ENCODE measurements around the gene P3H2. TPM values are rescaled to one million over a fixed set of nuclear protein-coding genes. Genes with fewer than 3 reads are reported as not detected.

The P3H2 gene
- total RNA-seq, 4 donors from 2014 or later = 3.4 to 11.7 (median 7.4) TPM

GRCh38 chr3:190124067-190124466 lies 3.4 kb upstream of the P3H2 start:
- ATAC-seq (ENCODE audit: low FRiP score) (no peak), DNase-seq (ENCODE audit: low spot score) (no peak)
- TF ChIP-seq CTCF (IDR thresholded peaks at IDR 0.05) = no peak

GRCh38 chr3:190122198-190122771 lies 1.6 kb upstream of the P3H2 start:
- DNase-seq (ENCODE audit: low spot score) (no peak), ATAC-seq (ENCODE audit: low FRiP score) (no peak)
- TF ChIP-seq CTCF (IDR thresholded peaks at IDR 0.05) = no peak

- DNase-seq (ENCODE audit: low spot score) (no peak), ATAC-seq (ENCODE audit: low FRiP score) (no peak)
- no peak for TF ChIP-seq CTCF (IDR thresholded peaks at IDR 0.05)
Observed at GRCh38 chr3:190121383-190121782, 686 bp upstream of the P3H2 start.

- no peak for DNase-seq (ENCODE audit: low spot score)
- TF ChIP-seq CTCF (IDR thresholded peaks at IDR 0.05) = no peak
- ATAC-seq (ENCODE audit: low FRiP score) = no peak
Observed at GRCh38 chr3:190121061-190121377, 322 bp upstream of the P3H2 start.

GRCh38 chr3:190119461-190120268 lies 1.0 kb downstream of the P3H2 start:
- ATAC-seq (ENCODE audit: low FRiP score) = no peak

GRCh38 chr3:190118438-190118837 lies 2.3 kb downstream of the P3H2 start:
- DNase-seq (ENCODE audit: low spot score) (no peak), ATAC-seq (ENCODE audit: low FRiP score) (no peak)
- TF ChIP-seq CTCF (IDR thresholded peaks at IDR 0.05) = no peak

More at GRCh38 chr3:190119461-190120268, 1.0 kb downstream of the P3H2 start:
- DNase-seq (ENCODE audit: low spot score) = no peak
- no peak for TF ChIP-seq CTCF (IDR thresholded peaks at IDR 0.05)

GRCh38 chr3:190117981-190118380 lies 2.7 kb downstream of the P3H2 start:
- DNase-seq (ENCODE audit: low spot score) = no peak
- ATAC-seq (ENCODE audit: low FRiP score) = no peak
- TF ChIP-seq CTCF (IDR thresholded peaks at IDR 0.05) = no peak

All from omental fat pad (tissue), 4 donors.